ENCODE results near the gene GRIN1. TPM values are rescaled to one million over a fixed set of nuclear protein-coding genes. Genes with fewer than 3 reads are reported as not detected.

Gene GRIN1
- total RNA-seq, 2 donors from 2014 or later, result not detected

DNA sequence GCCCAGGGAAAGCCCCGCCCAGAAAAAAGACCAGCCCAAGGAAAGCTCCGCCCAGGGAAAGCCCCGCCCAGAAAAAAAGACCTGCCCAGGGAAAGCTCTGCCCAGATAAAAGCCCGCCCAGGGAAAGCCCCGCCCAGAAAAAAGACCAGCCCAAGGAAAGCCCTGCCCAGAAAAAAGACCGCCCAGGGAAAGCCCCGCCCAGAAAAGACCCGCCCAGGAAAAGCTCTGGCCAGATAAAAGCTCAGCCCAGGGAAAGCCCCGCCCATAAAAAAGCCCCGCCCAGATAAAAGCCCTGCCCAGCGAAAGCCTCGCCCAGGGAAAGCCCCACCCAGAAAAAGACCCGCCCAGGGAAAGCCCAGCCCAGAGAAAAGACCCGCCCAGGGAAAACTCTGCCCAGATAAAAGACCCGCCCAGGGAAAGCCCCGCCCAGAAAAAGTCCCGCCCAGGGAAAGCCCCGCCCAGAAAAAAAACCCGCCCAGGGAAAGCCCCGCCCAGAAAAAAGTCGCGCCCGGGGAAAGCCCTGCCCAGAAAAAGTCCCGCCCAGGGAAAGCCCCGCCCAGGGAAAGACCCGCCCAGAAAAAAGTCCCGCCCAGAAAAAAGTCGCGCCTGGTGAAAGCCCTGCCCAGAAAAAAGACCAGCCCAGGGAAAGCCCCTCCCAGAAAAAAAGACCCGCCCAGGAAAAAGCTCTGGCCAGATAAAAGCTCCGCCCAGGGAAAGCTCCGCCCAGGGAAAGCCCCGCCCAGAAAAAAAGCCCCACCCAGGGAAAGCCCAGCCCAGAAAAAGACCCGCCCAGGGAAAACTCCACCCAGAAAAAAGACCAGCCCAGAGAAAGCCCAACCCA lies 11.9 kb downstream of the GRIN1 start:
- Histone ChIP-seq H3K4me3 (no peak overlapping the region), H3K36me3 (no peaks in the 10 kb centered on the region), H3K4me1 (no peaks in the 10 kb centered on the region), H3K27ac (no peak overlapping the region), H3K9me3 (no peaks in the 10 kb centered on the region), H3K27me3 (peaks cover 0 to 4% of the 10 kb centered on the region in 2 donors)
- TF ChIP-seq, protein P1, sequence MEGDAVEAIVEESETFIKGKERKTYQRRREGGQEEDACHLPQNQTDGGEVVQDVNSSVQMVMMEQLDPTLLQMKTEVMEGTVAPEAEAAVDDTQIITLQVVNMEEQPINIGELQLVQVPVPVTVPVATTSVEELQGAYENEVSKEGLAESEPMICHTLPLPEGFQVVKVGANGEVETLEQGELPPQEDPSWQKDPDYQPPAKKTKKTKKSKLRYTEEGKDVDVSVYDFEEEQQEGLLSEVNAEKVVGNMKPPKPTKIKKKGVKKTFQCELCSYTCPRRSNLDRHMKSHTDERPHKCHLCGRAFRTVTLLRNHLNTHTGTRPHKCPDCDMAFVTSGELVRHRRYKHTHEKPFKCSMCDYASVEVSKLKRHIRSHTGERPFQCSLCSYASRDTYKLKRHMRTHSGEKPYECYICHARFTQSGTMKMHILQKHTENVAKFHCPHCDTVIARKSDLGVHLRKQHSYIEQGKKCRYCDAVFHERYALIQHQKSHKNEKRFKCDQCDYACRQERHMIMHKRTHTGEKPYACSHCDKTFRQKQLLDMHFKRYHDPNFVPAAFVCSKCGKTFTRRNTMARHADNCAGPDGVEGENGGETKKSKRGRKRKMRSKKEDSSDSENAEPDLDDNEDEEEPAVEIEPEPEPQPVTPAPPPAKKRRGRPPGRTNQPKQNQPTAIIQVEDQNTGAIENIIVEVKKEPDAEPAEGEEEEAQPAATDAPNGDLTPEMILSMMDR (IDR thresholded peaks at IDR 0.05), result no peak
- no peak for DNase-seq (ENCODE audit: low spot score)

DNA sequence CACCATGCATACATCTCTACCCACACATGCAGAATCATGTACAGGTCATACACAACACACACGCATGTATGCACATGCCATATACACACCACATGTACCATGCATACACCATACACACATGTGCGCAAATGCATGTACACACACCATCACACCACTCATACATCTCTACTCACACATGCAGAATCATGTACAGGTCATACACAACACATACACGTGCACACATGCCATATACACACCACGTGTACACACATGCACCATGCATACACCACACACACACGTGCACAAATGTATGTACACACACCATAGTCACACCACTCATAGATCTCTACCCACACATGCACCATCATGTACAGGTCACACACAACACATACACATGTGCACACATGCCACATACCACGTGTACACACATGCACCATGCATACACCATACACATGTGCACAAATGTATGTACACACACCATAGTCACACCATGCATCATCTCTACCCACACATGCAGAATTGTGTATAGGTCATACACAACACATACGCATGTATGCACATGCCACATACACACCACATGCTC lies 14.0 kb downstream of the GRIN1 start:
- no peaks in the 10 kb centered on the region for H3K9me3 ChIP-seq
- no peaks in the 10 kb centered on the region for H3K36me3 ChIP-seq
- no peaks in the 10 kb centered on the region for H3K27me3 ChIP-seq
- H3K27ac ChIP-seq, result no peak overlapping the region
- no peak overlapping the region for H3K4me3 ChIP-seq
- no peak for DNase-seq (ENCODE audit: low spot score)
- peaks cover 0 to 11% of the 10 kb centered on the region in 2 donors for H3K4me1 ChIP-seq
- TF ChIP-seq, protein P1 (IDR thresholded peaks at IDR 0.05), result no peak

DNA sequence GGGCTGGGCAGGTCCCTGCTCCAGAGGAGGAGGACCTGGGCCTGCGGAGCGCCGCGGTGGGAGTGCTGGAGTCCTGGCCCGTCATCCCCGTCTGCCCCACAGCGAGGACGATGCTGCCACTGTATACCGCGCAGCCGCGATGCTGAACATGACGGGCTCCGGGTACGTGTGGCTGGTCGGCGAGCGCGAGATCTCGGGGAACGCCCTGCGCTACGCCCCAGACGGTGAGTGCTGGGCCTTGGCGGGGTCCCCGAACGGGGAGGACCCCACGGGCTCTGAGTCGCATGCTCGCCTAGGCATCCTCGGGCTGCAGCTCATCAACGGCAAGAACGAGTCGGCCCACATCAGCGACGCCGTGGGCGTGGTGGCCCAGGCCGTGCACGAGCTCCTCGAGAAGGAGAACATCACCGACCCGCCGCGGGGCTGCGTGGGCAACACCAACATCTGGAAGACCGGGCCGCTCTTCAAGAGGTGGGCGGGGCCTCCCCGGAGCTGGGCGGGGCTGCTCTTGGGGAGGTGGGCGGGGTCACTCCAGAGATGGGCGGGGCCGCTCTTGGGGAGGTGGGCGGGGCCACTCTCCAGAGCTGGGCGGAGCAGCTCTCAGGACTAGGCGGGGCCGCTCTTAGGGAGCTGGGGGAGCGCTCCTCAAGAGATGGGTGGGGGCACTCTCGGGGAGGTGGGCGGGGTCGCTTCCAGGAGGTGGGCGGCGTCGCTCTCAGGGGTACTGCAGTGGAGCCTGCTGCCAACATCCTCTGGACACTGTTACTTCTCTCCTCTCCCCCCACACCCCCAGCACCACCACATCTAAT lies 17.8 kb downstream of the GRIN1 start:
- Histone ChIP-seq H3K9me3 (no peaks in the 10 kb centered on the region), H3K36me3 (no peaks in the 10 kb centered on the region), H3K4me1 (peaks cover 0 to 18% of the 10 kb centered on the region in 2 donors), H3K27me3 (peaks cover 13 to 24% of the 10 kb centered on the region in 2 donors), H3K27ac (no peak overlapping the region), H3K4me3 (peak overlapping the region in 1 of 2 donors; percentile 16)
- DNase-seq (ENCODE audit: low spot score), result no peak
- TF ChIP-seq, protein P1 (IDR thresholded peaks at IDR 0.05), result no peak

DNA sequence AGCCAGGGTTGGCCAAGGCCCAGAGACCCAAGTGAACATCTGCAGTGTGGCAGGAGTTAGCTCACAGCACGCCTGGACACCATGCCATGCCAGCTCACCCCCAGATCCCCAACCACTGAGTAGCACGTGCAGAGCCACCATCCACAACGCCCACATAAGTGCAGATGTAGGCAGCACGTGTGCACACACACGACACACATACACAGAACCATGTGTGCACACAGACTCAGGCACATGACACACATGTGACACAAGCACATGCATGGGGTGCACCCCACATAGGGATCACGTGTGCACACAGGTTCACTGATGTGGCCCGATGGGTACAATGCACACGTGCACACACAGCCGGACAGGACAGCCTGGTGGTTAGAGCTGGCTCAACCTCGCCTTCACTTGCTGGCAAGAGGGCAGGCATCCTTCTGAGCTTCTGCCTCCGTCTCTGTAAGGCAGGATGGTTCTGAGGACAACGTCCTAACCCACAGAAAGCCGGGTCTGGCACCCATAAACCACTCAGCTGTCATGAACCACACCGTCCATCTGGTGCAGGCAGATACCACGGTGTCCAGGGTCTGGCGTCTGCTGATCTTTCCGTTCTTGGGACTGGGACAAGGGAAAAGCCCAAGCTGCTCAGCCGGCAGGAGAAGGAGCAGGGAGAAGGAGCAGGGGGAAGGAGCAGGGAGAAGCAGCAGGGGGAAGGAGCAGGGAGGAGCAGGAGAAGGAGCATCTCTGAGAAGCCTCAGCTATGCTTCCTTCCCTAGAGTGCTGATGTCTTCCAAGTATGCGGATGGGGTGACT lies 18.9 kb downstream of the GRIN1 start:
- Histone ChIP-seq H3K9me3 (no peaks in the 10 kb centered on the region), H3K27me3 (peaks cover 13 to 34% of the 10 kb centered on the region in 2 donors), H3K27ac (no peak overlapping the region), H3K4me1 (peaks cover 0 to 29% of the 10 kb centered on the region in 2 donors), H3K4me3 (no peak overlapping the region), H3K36me3 (no peaks in the 10 kb centered on the region)
- TF ChIP-seq, protein P1 (IDR thresholded peaks at IDR 0.05), result no peak
- no peak for DNase-seq (ENCODE audit: low spot score)

DNA sequence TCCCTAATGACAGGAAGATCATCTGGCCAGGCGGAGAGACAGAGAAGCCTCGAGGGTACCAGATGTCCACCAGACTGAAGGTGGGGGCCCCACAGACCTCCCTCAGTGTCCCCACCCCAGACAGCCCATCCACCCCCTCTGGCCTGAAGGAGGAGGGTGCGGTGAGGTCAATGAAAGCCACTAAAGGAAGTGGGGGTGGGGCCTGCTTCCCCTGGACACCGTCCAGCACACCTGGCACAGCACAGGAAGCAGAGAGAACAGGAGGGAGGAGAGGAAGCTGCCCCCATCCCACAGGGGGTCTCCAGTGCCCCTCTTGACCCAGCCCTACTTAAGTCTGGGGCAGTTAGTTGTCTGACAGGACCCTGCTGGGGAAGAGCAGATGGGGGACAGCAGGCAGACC lies 19.7 kb downstream of the GRIN1 start:
- TF ChIP-seq, protein P1 (IDR thresholded peaks at IDR 0.05), result no peak
- no peak for DNase-seq (ENCODE audit: low spot score)
- Histone ChIP-seq H3K27ac (no peak overlapping the region), H3K27me3 (peaks cover 19 to 42% of the 10 kb centered on the region in 2 donors), H3K36me3 (no peaks in the 10 kb centered on the region), H3K4me1 (peaks cover 0 to 37% of the 10 kb centered on the region in 2 donors), H3K4me3 (no peak overlapping the region), H3K9me3 (no peaks in the 10 kb centered on the region)

All from right atrium auricular region (tissue), 2 donors.